ENCODE data around the gene NRDE2.
A peak's percentile ranks its signal among the peaks of the same experiment; 100 is the strongest.

NRDE2 gene

GRCh38 chr14:90331497-90332270 lies at the start of gene NRDE2:
Gene NRDE2 (minus strand): TSS chr14:90331941. CDS start chr14:90331904, 37 bp downstream.
- peak; percentile 97 for DNase-seq
- no peak for TF ChIP-seq CTCF (IDR thresholded peaks at IDR 0.05; ENCODE audit: low read depth, low read length, missing control alignments)
- Histone ChIP-seq H3K36me3 (replicated peaks) (no peaks in the 10 kb centered on the region), H3K27me3 (replicated peaks) (peaks cover 3% of the 10 kb centered on the region), H3K27ac (peak within 1 kb of the TSS; percentile 80), H3K4me3 (ENCODE audit: low read depth, low read length) (peak within 1 kb of the TSS; percentile 69)
- in situ Hi-C loops (cut with HindIII; ENCODE audit: low pct_ligation_motif_present, low sequenced_read_pairs) = no loop called here

GRCh38 chr14:90381011-90381786 lies 49.5 kb upstream of the NRDE2 start:
- no peak for TF ChIP-seq CTCF (IDR thresholded peaks at IDR 0.05; ENCODE audit: low read depth, low read length, missing control alignments)
- Histone ChIP-seq H3K36me3 (replicated peaks) (no peaks in the 10 kb centered on the region), H3K27me3 (replicated peaks) (no peaks in the 10 kb centered on the region), H3K4me3 (ENCODE audit: low read depth, low read length) (no peak overlapping the region), H3K27ac (no peak overlapping the region)
- in situ Hi-C loops (cut with HindIII; ENCODE audit: low pct_ligation_motif_present, low sequenced_read_pairs) = no loop called here
- DNase-seq = no peak

- in situ Hi-C loops (cut with HindIII; ENCODE audit: low pct_ligation_motif_present, low sequenced_read_pairs) = no loop called here
Observed at GRCh38 chr14:90379106-90379505, 47.4 kb upstream of the NRDE2 start.

GRCh38 chr14:90378249-90378648 lies 46.5 kb upstream of the NRDE2 start:
- Histone ChIP-seq H3K36me3 (replicated peaks) (no peaks in the 10 kb centered on the region), H3K27ac (no peak overlapping the region), H3K4me3 (ENCODE audit: low read depth, low read length) (no peak overlapping the region), H3K27me3 (replicated peaks) (no peaks in the 10 kb centered on the region)
- TF ChIP-seq CTCF (IDR thresholded peaks at IDR 0.05; ENCODE audit: low read depth, low read length, missing control alignments) = no peak
- in situ Hi-C loops (cut with HindIII; ENCODE audit: low pct_ligation_motif_present, low sequenced_read_pairs) = no loop called here
- DNase-seq = no peak

More at GRCh38 chr14:90379106-90379505, 47.4 kb upstream of the NRDE2 start:
- TF ChIP-seq CTCF (IDR thresholded peaks at IDR 0.05; ENCODE audit: low read depth, low read length, missing control alignments) = no peak
- H3K27me3 ChIP-seq (replicated peaks) = no peaks in the 10 kb centered on the region
- H3K4me3 ChIP-seq (ENCODE audit: low read depth, low read length) = no peak overlapping the region
- H3K27ac ChIP-seq = no peak overlapping the region
- no peak for DNase-seq
- H3K36me3 ChIP-seq (replicated peaks) = no peaks in the 10 kb centered on the region

GRCh38 chr14:90375934-90376333 lies 44.2 kb upstream of the NRDE2 start:
- no peak for TF ChIP-seq CTCF (IDR thresholded peaks at IDR 0.05; ENCODE audit: low read depth, low read length, missing control alignments)
- H3K36me3 ChIP-seq (replicated peaks) = no peaks in the 10 kb centered on the region
- H3K27me3 ChIP-seq (replicated peaks) = no peaks in the 10 kb centered on the region
- H3K4me3 ChIP-seq (ENCODE audit: low read depth, low read length) = no peak overlapping the region
- in situ Hi-C loops (cut with HindIII; ENCODE audit: low pct_ligation_motif_present, low sequenced_read_pairs) = no loop called here
- no peak overlapping the region for H3K27ac ChIP-seq
- no peak for DNase-seq

Measured in brain microvascular endothelial cell (primary cell).